Effector memory CD4-positive, alpha-beta T cell (primary cell): ENCODE measurements around the gene PAX7.
A peak's percentile ranks its signal among the peaks of the same experiment; 100 is the strongest.
"Not testable (repeated sequence)": the region's sequence is repeated elsewhere in the genome, so short reads cannot be mapped to it uniquely, and the experiment has no call there.

Experiments
- DNase-seq, 3 donors: peaks; one replicate each; pipeline ENCODE4 v3.0.0-alpha.2; 2020
- H3K27ac ChIP-seq: 2 replicates; pipeline ENCODE4 v1.7.0; 2013; ENCODE audit warnings: mild to moderate bottlenecking, low read length, moderate library complexity; ENCODE audit not compliant: insufficient read depth, poor library complexity, severe bottlenecking
- H3K27me3 ChIP-seq: replicated peaks from 2 replicates; pipeline ENCODE4 v1.7.0; 2013; ENCODE audit warnings: mild to moderate bottlenecking, low read length; ENCODE audit not compliant: insufficient read depth, control insufficient read depth, poor library complexity, severe bottlenecking
- H3K36me3 ChIP-seq: 2 replicates; pipeline ENCODE4 v1.7.0; 2013; ENCODE audit warnings: mild to moderate bottlenecking, low read length, moderate library complexity; ENCODE audit not compliant: control insufficient read depth, insufficient read depth
- H3K4me1 ChIP-seq: 2 replicates; pipeline ENCODE4 v1.7.0; 2013; ENCODE audit warnings: low read length, mild to moderate bottlenecking; ENCODE audit not compliant: control insufficient read depth, insufficient read depth, poor library complexity, severe bottlenecking
- H3K4me3 ChIP-seq: 2 replicates; pipeline ENCODE4 v1.7.0; 2013; ENCODE audit warnings: low read length, low read depth, mild to moderate bottlenecking; ENCODE audit not compliant: insufficient read depth, poor library complexity, severe bottlenecking
- H3K9me3 ChIP-seq: 2 replicates; pipeline ENCODE4 v1.7.0; 2013; ENCODE audit warnings: mild to moderate bottlenecking, low read length, moderate library complexity; ENCODE audit not compliant: control insufficient read depth
- total RNA-seq, 3 donors: gene quantifications; one replicate each; lab custom pipeline; 2026; lab: John Stamatoyannopoulos, UW

PAX7 gene
- 0 to 0.17 (median 0) reads per million in 3 donors for total RNA-seq

DNA sequence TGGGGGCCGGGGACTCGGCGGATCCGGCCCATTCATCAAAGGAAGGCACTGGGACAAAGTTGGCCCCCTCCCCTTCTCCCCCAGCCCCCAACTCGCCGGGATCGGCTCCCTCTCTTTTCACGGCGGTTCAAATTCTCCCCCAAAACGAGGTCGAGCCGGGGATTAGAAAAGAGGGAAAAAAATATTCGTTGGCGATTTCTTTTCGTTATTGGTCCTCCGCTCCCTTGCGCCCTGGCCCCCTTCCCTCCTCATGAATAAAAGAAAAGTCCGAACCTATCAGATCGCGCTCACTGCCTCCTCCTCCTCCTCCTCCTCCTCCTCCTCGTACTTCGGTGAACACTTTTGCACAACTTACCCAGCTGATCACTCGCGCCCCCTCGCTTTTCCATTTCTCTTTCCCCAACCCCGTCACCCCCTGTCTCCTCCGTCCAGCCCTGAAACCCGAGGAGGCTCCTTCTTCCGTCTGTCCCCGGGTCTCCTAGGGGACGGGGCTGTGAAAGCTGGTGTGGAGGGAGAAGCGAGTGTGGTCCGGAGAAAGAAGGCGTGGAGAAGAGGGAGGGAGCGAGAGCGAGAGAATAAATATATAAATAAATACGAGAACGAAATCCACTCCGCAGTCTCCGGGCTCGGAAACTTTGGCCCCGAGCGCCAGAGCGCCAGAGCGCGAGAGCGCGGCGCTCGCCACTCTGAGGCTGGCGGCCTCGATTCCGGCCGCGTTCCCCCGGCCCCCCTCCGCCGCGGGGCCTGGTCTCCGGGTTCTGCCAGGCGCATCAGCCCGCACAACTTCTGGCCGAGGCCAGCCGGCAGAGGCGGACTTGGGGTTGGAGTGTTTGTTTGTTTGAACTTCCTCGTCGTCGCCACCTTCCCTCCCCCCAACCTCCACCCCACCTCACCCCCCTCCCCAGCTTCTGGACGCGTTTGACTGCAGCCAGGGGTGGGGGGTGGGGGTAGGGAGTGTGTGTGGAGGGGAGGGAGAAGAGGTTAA lies at the start of gene PAX7:
Gene PAX7 (plus strand): TSS at position 336 of the 985 bp plus-strand sequence. CDS start 758 bp downstream, outside the sequence.
- Histone ChIP-seq H3K9me3 (no peaks in the 10 kb centered on the region), H3K27ac (no peak within 1 kb of the TSS), H3K27me3 (peaks cover 41% of the 10 kb centered on the region), H3K4me1 (no peaks in the 10 kb centered on the region), H3K4me3 (no peak within 1 kb of the TSS), H3K36me3 (no peaks in the 10 kb centered on the region)
- no peak for DNase-seq

DNA sequence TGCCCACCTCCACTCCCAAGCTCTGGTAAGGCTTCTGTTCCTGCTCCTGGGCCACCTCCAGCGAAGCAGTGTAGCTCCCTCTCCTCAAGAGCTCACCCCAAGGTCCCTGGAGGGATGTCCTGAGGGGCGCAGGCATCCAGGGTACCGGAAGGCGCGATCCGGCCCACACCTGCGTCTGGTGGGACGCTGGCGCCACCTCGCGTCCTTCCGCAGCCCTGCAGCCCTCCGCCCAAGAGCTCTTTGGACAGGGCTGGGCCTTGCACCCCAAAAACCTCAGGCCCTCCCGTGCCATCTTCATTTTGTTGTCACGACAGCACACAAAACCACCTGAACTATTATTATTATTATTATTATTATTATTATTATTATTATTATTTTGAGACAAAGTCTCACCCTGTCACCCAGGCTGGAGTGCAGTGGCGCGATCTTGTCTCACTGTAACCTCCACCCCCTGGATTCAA lies 49.2 kb upstream of the PAX7 start:
- H3K4me1 ChIP-seq: no peaks in the 10 kb centered on the region
- H3K36me3 ChIP-seq: no peaks in the 10 kb centered on the region
- no peaks in the 10 kb centered on the region for H3K9me3 ChIP-seq
- DNase-seq: no peak
- no peaks in the 10 kb centered on the region for H3K27me3 ChIP-seq
- no peak overlapping the region for H3K4me3 ChIP-seq
- no peak overlapping the region for H3K27ac ChIP-seq

DNA sequence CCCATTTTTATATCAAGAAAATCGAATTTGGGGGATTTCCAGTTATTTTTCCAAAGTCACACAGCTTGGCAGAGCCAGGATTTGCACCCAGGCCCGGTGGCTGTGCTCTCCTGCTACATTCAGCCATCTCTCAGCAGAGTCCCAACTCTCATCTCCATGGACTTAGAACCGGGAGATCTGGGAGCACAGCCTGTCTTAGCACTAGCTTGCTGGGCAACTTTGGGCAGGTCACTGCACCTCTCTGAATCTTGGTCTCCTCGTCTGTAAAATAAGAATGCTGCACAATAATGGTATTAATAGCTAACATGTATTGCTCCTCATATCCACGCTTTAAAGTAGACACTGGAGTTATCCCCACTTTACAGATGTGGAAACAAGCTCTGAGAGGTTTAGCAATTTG lies 47.8 kb upstream of the PAX7 start:
- H3K4me3 ChIP-seq: no peak overlapping the region
- no peak overlapping the region for H3K27ac ChIP-seq
- H3K27me3 ChIP-seq: no peaks in the 10 kb centered on the region
- no peaks in the 10 kb centered on the region for H3K4me1 ChIP-seq
- no peak for DNase-seq
- H3K36me3 ChIP-seq: no peaks in the 10 kb centered on the region
- H3K9me3 ChIP-seq: no peaks in the 10 kb centered on the region

DNA sequence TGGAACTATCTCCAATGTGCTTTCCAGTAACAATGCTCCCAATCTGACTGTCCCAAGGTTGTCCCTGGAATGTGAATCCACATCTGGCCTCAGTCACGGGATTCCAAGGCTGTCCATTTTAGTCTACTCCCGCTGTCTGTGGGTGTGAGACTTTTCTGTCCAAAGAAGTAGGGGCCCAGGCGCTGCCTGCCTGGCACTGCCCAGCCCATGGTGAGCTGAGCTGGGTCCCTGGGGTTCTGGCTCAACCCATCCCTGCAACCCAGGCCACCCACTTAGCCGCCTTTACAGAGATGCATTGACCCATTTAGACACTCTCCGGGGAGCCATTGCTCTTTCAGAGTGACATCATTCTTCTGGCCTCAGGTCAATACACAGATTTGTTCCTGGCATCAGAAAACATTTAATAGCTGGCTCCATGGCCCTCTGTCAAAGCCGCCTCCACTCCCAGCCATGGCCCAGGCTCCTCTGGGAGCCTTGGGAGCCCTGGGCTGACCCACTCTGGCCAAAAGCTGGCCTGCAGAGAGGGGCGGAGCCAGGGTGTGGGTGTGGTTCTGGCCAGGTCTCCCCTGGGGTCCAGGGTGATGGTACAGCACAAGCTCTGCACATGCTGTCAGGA lies 47.2 kb upstream of the PAX7 start:
- DNase-seq: no peak
- Histone ChIP-seq H3K27ac (no peak overlapping the region), H3K36me3 (no peaks in the 10 kb centered on the region), H3K4me3 (no peak overlapping the region), H3K27me3 (no peaks in the 10 kb centered on the region), H3K4me1 (no peaks in the 10 kb centered on the region), H3K9me3 (no peaks in the 10 kb centered on the region)

DNA sequence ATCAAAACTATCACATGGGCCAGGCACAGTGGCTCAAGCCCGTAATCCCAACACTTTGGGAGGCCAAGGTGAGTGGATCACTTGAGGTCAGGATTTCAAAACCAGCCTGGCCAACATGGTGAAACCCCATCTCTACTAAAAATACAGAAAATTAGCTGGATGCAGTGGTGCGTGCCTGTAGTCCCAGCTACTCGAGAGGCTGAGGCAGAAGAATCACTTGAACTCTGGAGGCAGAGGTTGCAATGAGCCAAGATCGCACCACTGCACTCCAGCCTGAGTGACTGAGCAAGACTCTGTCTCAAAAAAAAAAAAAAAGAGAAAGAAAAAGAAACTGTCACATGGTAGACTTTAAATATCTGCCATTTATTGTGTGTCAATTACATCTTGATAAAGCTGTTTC lies 44.6 kb upstream of the PAX7 start:
- not testable (repeated sequence) for H3K9me3 ChIP-seq, H3K36me3 ChIP-seq, DNase-seq, H3K27me3 ChIP-seq, H3K4me3 ChIP-seq, H3K27ac ChIP-seq, H3K4me1 ChIP-seq

DNA sequence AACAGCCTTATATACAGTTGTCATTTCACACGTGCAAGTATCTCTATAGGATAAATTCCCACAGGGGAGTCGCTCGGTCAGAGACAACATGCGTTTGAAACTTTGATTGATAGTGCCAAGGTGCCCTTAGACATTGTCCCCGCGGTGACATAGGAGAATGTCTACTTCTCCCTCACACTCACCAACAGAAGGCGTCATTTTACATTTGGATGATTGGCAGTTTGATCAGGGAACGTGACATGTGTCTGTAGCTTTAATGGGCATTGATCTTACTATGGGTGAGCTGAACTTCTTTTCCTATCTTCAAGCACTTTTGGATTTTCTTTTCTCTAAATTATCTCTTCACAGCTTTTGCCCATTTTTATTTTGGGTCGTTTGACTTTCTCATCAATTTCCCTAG lies 42.6 kb upstream of the PAX7 start:
- H3K9me3 ChIP-seq: no peaks in the 10 kb centered on the region
- no peak for DNase-seq
- H3K27ac ChIP-seq: no peak overlapping the region
- H3K4me1 ChIP-seq: no peaks in the 10 kb centered on the region
- H3K4me3 ChIP-seq: no peak overlapping the region
- H3K27me3 ChIP-seq: peaks cover 3% of the 10 kb centered on the region
- no peaks in the 10 kb centered on the region for H3K36me3 ChIP-seq

DNA sequence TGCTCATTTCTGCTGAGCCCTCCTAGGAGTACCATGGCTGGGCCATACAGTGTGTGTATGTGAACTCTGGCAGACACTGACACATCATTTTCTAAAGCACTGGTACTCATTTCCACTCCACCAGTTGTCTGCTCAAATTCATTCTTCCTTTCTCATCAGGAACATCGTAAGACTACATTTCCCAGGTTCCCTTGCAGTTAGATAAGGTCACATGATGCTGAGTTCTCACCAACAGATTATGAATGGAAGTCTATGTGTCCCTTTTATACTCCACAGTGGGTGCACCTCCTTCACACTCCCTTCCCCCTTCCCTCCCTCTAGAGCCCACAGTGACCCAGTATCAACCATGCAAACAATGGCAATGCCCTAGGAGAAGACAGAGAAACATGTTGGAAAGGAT lies 38.3 kb upstream of the PAX7 start:
- Histone ChIP-seq H3K9me3 (no peaks in the 10 kb centered on the region), H3K27me3 (peaks cover 4% of the 10 kb centered on the region), H3K4me1 (no peaks in the 10 kb centered on the region), H3K4me3 (no peak overlapping the region), H3K27ac (no peak overlapping the region), H3K36me3 (no peaks in the 10 kb centered on the region)
- DNase-seq: no peak

DNA sequence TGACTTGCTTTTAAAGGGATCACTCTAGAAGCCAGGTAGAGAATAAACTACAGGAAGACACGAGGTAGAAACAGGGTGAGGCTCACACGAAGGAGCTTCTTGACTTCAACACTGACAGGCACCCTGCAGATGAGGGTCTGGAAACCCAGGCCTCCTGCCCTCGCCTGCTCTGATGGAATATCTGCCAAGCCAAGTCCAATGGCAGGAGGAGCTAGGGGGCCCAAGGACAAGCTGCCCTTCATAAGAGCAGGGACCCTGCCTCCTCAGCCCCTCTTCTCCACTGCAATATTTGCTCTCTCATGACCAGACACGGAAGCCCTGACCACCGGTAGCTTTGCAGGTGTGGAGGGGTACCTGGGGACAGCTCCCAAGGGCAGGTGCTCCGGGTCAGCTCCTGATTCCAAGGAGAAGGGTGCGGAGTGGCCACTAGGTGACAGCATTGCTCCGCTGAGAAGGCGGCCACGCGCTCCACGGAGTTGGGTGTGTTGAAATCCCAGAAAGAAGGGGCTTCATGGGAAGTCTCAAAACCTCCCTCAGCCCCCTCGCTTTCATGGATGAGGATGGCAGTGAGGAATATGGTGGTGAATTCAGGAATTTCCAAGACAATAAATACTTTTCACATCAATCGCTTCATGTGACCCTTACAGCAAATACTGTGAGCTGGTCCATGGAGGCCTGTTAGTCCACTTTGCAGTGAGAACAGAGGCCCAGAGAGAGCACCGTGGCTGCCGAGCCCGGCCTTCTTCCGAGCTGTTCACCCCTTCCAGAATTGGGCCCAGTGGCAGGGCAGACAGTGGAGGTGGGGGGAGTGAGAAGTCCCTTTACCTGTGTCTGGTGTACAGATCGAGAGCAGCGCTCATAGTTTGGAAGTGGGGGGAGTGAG lies 33.2 kb upstream of the PAX7 start:
- Histone ChIP-seq H3K27ac (no peak overlapping the region), H3K27me3 (peaks cover 5% of the 10 kb centered on the region), H3K4me3 (no peak overlapping the region), H3K36me3 (no peaks in the 10 kb centered on the region), H3K4me1 (no peaks in the 10 kb centered on the region), H3K9me3 (no peaks in the 10 kb centered on the region)
- DNase-seq: peak in 1 of 3 donors; percentile 12

DNA sequence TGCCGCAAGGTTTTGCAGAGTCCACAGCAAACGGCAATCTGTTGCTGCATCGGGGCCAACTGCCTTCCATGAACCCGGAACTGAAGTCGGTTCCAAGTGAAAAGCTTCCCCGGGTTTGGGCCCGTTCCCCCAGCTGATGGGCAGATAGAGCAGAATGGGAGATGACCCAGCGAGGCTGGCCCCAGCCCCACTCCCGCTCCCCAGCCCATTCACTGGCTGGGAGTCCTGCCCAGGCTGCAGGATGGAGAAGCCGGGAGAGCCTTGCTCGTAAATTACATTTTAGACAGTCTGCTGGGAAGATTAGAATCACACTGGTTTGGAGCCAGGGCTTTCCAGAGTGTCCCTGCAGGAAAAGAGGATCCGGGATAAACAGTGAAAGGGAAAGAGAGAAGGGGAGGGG lies 31.6 kb upstream of the PAX7 start:
- no peak for DNase-seq
- Histone ChIP-seq H3K4me3 (no peak overlapping the region), H3K9me3 (no peaks in the 10 kb centered on the region), H3K27ac (no peak overlapping the region), H3K36me3 (no peaks in the 10 kb centered on the region), H3K27me3 (peaks cover 5% of the 10 kb centered on the region), H3K4me1 (no peaks in the 10 kb centered on the region)
